GM13976 (cell line): ENCODE measurements around the gene TOP3A.

Source experiments
- DNase-seq: peaks from one replicate; pipeline ENCODE4 v3.0.0; 2012; ENCODE audit warnings: low spot score
- CTCF ChIP-seq: IDR thresholded peaks from 2 replicates; pipeline ENCODE4 v1.5.1; 2012; ENCODE audit warnings: borderline replicate concordance, mild to moderate bottlenecking; ENCODE audit not compliant: insufficient read depth; ENCODE audit errors: extremely low read depth, missing control alignments, control extremely low read depth
- in situ Hi-C: fragments of 300-500 bp; cut with MboI; formaldehyde crosslinking; loops from one replicate; pipeline ENCODE4 v1.12.0; 2022; ENCODE audit warnings: low sequenced_read_pairs, mixed read lengths, inconsistent platforms; ENCODE audit not compliant: unreplicated experiment

The TOP3A gene

GRCh38 chr17:18256351-18256750, 58.4 kb downstream of the TOP3A start:
- in situ Hi-C loops: no loop called here
- no peak for TF ChIP-seq CTCF
- no peak for DNase-seq

- no peak for DNase-seq
- no peak for TF ChIP-seq CTCF
- in situ Hi-C loops: no loop called here
These were observed 59.7 kb downstream of the TOP3A start for GRCh38 chr17:18254888-18255649.

GRCh38 chr17:18253947-18254821, 60.6 kb downstream of the TOP3A start:
- no peak for TF ChIP-seq CTCF
- in situ Hi-C loops: no loop called here
- DNase-seq: no peak

GRCh38 chr17:18253187-18253884, 61.5 kb downstream of the TOP3A start:
- DNase-seq: no peak
- in situ Hi-C loops: no loop called here
- TF ChIP-seq CTCF: no peak

- no peak for DNase-seq
- in situ Hi-C loops: no loop called here
- TF ChIP-seq CTCF: no peak
These were observed 62.6 kb downstream of the TOP3A start for GRCh38 chr17:18252160-18252559.

- TF ChIP-seq CTCF: no peak
- in situ Hi-C loops: no loop called here
- no peak for DNase-seq
These were observed 63.6 kb downstream of the TOP3A start for GRCh38 chr17:18251204-18251603.
